Urothelium cell line (cell line): ENCODE measurements around the gene ISYNA1.

ENCODE experiments used
- DNase-seq: peaks from one replicate; pipeline ENCODE4 v3.0.0; 2011; ENCODE audit warnings: low spot score, mixed read lengths
- FAIRE-seq: peaks from 2 replicates; lab custom pipeline; 2011; peaks lifted over from hg19 to GRCh38; lab: Jason Lieb, UNC

ISYNA1 gene

DNA sequence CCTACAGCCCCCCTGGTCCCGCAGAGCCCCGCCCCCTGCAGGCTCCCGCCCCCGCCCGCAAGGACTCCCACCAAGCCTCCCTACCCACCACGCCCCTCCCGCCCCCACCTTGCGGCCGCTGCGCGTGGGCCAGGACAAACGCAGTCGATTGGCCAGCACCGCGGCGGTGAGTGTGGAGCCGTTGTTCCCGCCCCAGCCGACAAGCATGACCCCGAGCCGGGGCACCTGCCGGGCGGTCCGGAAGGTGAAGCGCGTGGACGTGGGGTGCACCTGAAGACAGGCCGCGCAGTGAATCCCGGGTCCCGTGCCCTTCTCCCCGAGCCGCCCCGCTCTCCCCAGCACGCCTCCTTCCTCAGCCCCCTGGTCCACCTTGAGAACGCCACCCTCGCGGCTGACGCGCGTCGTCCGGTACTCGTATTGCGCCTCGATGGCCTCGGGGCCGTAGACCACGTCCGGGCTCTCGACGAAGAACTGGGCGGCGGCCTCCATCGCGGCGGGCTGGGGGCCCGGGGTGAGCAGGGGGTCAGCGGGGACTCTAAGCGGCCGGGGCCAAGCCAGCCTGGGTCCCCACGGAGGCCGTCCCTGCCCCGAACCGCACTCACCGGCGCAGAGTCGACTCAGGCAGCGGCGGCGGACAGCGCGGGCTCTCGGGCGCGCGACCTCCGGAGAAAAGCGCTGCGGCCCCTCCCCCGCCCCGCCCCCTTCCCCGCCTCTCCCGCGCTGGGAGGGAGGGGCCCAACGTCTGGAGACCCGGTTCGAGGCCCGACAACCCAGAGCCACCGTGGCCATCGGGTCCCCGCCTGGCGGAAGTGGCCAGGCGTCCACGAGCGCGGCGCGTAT, at the start of gene ISYNA1:
ISYNA1 (minus strand) TSS at position 643 of the 840 bp plus-strand sequence; CDS start at position 489, 154 bp downstream.
- DNase-seq (no peak), FAIRE-seq (no peak)

GRCh38 chr19:18486746-18487145, 48.8 kb upstream of the ISYNA1 start:
- FAIRE-seq (no peak), DNase-seq (no peak)

- FAIRE-seq (no peak), DNase-seq (no peak)
These were observed 47.1 kb upstream of the ISYNA1 start for GRCh38 chr19:18484992-18485391.

DNA sequence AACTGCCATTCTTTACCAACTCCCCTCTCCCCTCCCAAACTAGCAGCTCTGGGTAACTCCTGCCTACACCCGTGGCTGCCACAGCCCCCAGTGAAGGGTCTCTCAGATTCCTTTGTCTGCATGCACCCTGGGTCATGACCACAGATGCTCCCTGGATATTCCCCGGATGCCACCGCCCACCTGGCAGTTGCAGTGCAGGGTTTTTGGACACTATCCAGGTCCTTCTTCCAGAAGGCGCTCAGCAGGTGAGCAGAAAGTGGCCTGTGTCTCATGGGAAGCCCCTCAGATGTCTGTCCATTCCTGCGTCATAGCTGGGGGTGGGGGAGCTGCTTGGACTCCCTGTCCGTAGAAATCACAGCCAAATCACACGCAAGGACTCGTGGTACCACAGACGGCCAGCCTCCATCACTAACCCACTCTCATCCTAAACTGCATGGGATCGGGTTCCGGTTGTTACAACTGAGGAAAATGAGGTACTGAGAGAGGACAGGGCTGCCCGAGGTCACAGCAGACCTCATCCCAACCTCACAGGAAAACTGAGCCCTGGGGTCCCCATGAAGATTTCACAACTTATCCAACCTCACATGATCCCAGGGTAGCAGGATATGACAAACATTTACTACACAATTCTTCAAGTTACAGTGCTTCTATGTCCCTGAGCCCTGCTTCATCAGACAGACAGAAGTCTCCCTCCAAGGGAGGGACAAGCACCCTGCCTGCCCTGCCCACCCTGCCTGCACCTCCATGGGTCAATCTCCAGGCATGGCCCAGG, 45.4 kb upstream of the ISYNA1 start:
- FAIRE-seq (no peak), DNase-seq (no peak)

GRCh38 chr19:18481505-18482222, 43.7 kb upstream of the ISYNA1 start:
- FAIRE-seq (no peak), DNase-seq (no peak)

DNA sequence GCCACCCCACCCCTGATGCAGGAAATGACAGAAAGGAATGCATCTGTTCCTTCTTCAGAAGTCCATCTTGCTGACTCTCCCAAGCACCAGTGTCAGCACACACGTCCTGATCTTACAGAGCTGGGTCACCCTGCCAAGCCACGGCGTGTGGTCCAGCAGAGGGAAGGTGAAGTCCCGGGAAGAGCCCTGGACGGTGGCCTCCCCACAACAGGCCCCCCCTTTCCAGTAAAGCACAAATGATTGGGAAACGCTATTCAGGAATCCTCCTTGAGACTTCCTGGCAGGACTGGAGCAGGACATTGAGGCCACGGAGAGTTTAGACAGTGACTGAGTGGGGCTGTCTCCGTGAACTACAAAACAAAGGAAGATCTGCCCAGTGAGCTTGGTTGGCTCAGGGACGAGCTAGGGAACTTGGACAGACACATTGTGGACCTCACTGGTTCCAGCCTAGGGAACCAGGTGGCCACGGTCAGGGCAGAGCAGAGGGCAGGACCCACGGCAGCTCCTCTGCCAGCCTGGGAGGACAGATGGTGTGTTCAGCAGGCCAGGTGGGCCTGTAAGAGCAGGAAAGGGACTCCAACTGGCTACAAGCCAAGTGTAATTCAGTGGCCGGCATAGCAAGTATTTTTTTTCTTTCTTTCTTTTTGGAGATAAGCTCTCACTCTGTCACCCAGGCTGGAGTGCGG, 42.2 kb upstream of the ISYNA1 start:
- FAIRE-seq (no peak), DNase-seq (no peak)

DNA sequence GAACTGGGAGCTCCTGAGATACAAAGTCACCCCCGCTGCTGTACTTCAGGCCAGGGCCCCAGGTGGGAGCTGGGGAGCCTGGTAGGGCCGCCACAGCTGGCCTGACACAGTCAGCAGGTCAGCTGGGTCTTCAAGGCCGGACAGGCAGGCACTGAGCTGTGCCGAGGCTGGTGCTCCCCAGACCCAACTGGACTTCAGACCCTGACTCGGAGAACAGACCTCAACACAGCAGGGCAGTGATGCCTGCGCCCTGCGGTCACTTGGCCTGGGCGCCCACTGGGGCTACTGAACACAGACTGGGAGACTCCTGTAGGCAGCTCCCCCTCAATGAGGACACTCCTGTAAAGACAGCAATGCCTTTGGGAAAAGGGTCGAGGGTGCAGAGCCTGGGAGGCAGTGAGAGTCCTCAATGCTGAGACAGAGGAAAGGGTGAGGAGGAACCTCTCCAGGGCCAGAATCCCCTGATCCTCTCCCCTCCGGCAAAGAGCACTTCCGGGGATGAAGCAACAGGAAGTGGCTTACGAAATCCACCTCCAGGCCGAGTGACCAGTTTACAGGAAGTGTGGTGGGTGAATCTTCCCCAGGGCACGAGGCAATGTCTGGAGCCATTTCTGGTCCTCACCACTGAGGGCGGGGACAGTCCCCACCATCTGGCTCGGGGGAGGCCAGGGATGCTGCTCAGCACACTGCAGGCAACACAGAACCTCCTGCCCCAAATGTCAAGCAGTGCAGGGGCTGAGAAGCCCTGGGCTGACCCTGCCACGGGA, 40.8 kb upstream of the ISYNA1 start:
- DNase-seq = peak; percentile 58
- FAIRE-seq = no peak

DNA sequence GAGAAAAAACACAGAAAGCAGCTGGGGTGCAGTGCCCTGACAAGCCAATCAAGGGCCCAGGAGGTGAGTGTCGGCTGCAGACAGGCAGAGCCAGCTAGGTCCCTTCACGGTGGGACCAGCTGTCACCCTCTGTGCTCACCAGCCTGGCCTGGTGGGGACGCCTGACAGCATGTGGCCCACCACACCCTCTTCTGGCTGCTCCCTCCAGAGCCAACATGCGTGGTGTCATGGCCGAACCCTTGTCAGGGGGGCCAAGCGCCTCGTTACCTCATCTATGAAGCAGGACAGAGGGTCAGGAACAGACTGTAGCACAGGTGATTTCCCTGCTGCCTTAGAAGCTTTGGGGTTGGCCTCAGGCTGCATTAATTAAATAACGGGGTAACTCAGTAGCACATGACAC, 40.0 kb upstream of the ISYNA1 start:
- no peak for DNase-seq

DNA sequence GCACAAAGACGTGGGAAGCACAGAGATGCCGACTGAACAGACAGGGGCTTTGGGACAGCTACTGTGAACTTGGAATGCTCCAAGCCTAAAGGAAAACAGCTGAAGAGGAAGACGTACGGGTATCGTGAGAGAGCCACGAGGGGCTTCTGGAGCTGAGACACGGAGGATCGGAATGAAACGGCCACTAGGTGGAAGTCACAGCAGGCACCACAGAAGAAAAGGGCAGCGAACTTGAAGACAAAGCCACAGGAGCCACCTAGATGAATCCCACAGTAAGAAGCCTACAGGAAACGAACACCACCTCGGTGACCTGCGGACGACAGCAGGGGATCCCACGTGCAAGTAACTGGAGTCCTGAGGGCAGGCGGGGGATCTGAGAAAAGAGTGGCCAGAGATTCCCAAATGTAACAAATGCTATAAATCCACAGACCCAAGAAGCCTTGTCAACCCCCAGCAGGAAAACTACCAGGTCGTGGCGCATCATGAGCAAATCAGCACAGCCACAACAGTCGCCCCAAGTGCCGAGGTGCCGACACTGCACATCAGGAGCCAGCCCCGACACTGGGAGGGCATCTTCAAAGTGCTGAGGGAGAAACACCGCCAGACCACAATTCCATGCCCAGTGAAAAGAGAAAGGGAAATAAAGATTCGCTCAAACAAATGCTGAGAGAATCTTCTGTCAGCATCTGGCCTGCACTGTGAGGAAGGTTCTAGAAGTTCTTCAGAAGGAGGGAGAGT, 39.3 kb upstream of the ISYNA1 start:
- DNase-seq (no peak), FAIRE-seq (no peak)

More for the DNA sequence above, 40.0 kb upstream of the ISYNA1 start:
- no peak for FAIRE-seq

DNA sequence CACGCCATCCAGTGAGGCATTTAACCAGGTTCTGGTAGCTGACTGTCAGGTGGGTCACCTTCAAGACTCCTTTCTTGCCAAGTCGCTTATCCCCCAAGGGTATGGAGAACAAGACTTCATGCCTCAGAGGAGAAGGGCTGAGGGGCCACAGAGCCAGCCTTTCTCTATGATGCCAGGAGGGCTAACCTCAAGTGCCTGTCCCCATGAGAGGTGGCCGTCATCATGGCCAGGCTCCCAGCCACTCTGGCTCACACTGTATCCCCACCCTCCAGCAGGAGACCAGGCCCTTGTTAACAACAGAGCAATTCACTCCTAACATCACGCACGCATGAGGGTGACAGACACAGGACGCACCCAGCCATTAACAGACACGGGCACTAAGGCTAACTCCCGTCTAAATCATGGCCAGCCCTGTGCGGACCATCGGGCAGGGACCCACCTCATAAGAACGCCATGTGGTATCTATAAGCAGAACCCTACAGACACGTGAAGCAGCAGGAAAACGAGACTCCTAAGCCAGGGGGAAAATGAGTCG, 38.6 kb upstream of the ISYNA1 start:
- FAIRE-seq (no peak), DNase-seq (no peak)

- DNase-seq (no peak), FAIRE-seq (no peak)
These were observed 37.9 kb upstream of the ISYNA1 start for GRCh38 chr19:18475762-18476331.

- no peak for DNase-seq
- FAIRE-seq = no peak
These were observed 37.1 kb upstream of the ISYNA1 start for GRCh38 chr19:18475004-18475453.

- DNase-seq = no peak
- FAIRE-seq = no peak
These were observed 36.5 kb upstream of the ISYNA1 start for GRCh38 chr19:18474366-18474887.

- DNase-seq = no peak
These were observed 35.8 kb upstream of the ISYNA1 start for GRCh38 chr19:18473706-18474087.

GRCh38 chr19:18473003-18473705, 35.2 kb upstream of the ISYNA1 start:
- DNase-seq (no peak), FAIRE-seq (no peak)

More at GRCh38 chr19:18473706-18474087, 35.8 kb upstream of the ISYNA1 start:
- no peak for FAIRE-seq

- FAIRE-seq (no peak), DNase-seq (no peak)
These were observed 32.9 kb upstream of the ISYNA1 start for GRCh38 chr19:18470787-18471186.

GRCh38 chr19:18469069-18469846, 31.3 kb upstream of the ISYNA1 start:
- no peak for FAIRE-seq

More at GRCh38 chr19:18469069-18469846, 31.3 kb upstream of the ISYNA1 start:
- DNase-seq = peak; percentile 50
